HUES6 (cell line): ENCODE data around the gene RMI1.
"Not testable (repeated sequence)": the region's sequence is repeated elsewhere in the genome, so short reads cannot be mapped to it uniquely, and the experiment has no call there.

Experiments used
- H3K27ac ChIP-seq: 2 replicates; pipeline ENCODE4 v1.7.0; 2013; ENCODE audit warnings: low read depth, mild to moderate bottlenecking, low read length, inconsistent platforms
- H3K27me3 ChIP-seq: 2 replicates; pipeline ENCODE4 v1.6.1; 2013; ENCODE audit warnings: low read length; ENCODE audit not compliant: control insufficient read depth, insufficient read depth
- H3K36me3 ChIP-seq: 2 replicates; pipeline ENCODE4 v1.6.1; 2013; ENCODE audit warnings: low read length; ENCODE audit not compliant: control insufficient read depth, insufficient read depth
- H3K4me1 ChIP-seq: 2 replicates; pipeline ENCODE4 v1.6.1; 2013; ENCODE audit warnings: low read length; ENCODE audit not compliant: control insufficient read depth, insufficient read depth
- H3K4me3 ChIP-seq: 2 replicates; pipeline ENCODE4 v1.5.1; 2013; ENCODE audit warnings: low read depth, low read length
- H3K9ac ChIP-seq: one replicate; pipeline ENCODE4 v1.6.1; 2013; ENCODE audit warnings: mild to moderate bottlenecking, low read length
- H3K9me3 ChIP-seq: 2 replicates; pipeline ENCODE4 v1.6.1; 2013; ENCODE audit warnings: low read depth, low read length; ENCODE audit not compliant: control insufficient read depth, insufficient read depth

Gene RMI1

GRCh38 chr9:83948096-83948495 is 32.5 kb upstream of the RMI1 start:
- not testable (repeated sequence) for H3K4me3 ChIP-seq, H3K4me1 ChIP-seq, H3K9ac ChIP-seq, H3K27me3 ChIP-seq, H3K9me3 ChIP-seq, H3K27ac ChIP-seq
- peaks cover 51% of the 10 kb centered on the region for H3K36me3 ChIP-seq

- Histone ChIP-seq H3K27ac (peak overlapping the region; percentile 85), H3K9me3 (no peaks in the 10 kb centered on the region), H3K27me3 (no peaks in the 10 kb centered on the region), H3K36me3 (peaks cover 18% of the 10 kb centered on the region), H3K4me1 (peaks cover 17% of the 10 kb centered on the region), H3K9ac (peak overlapping the region; percentile 90), H3K4me3 (peak overlapping the region; percentile 98)
Measured at GRCh38 chr9:83956086-83956435, 24.5 kb upstream of the RMI1 start.

- H3K9me3 ChIP-seq, result no peaks in the 10 kb centered on the region
- H3K27me3 ChIP-seq, result no peaks in the 10 kb centered on the region
- H3K27ac ChIP-seq, result peak overlapping the region; percentile 85
- H3K36me3 ChIP-seq, result peaks cover 13% of the 10 kb centered on the region
- peak overlapping the region; percentile 90 for H3K9ac ChIP-seq
- H3K4me3 ChIP-seq, result peak overlapping the region; percentile 98
- H3K4me1 ChIP-seq, result peaks cover 17% of the 10 kb centered on the region
Measured at GRCh38 chr9:83956436-83957247, 24.0 kb upstream of the RMI1 start.

- Histone ChIP-seq H3K4me3 (peak overlapping the region; percentile 98), H3K9me3 (no peaks in the 10 kb centered on the region), H3K27me3 (no peaks in the 10 kb centered on the region), H3K4me1 (peaks cover 19% of the 10 kb centered on the region), H3K27ac (peak overlapping the region; percentile 85), H3K36me3 (peaks cover 8% of the 10 kb centered on the region), H3K9ac (peak overlapping the region; percentile 90)
Measured at GRCh38 chr9:83957248-83957513, 23.4 kb upstream of the RMI1 start.

- 0 out of 2 replicates have a peak, but pooled peaks cover under 1% of the 10 kb centered on the region for H3K36me3 ChIP-seq
- H3K9ac ChIP-seq, result no peak overlapping the region
- H3K27me3 ChIP-seq, result no peaks in the 10 kb centered on the region
- peaks cover 22% of the 10 kb centered on the region for H3K4me1 ChIP-seq
- no peaks in the 10 kb centered on the region for H3K9me3 ChIP-seq
- no peak overlapping the region for H3K4me3 ChIP-seq
- no peak overlapping the region for H3K27ac ChIP-seq
Measured at GRCh38 chr9:83959061-83959460, 21.5 kb upstream of the RMI1 start.

- Histone ChIP-seq H3K27me3 (no peaks in the 10 kb centered on the region), H3K4me1 (peaks cover 15% of the 10 kb centered on the region), H3K4me3 (no peak overlapping the region), H3K9ac (no peak overlapping the region), H3K27ac (no peak overlapping the region), H3K36me3 (no peaks in the 10 kb centered on the region), H3K9me3 (no peaks in the 10 kb centered on the region)
Measured at GRCh38 chr9:83960991-83961390, 19.6 kb upstream of the RMI1 start.

GRCh38 chr9:83962165-83962564 is 18.4 kb upstream of the RMI1 start:
- Histone ChIP-seq H3K9ac (no peak overlapping the region), H3K36me3 (peaks cover 10% of the 10 kb centered on the region), H3K27me3 (no peaks in the 10 kb centered on the region), H3K9me3 (no peaks in the 10 kb centered on the region), H3K27ac (no peak overlapping the region), H3K4me1 (peaks cover 10% of the 10 kb centered on the region), H3K4me3 (no peak overlapping the region)

GRCh38 chr9:83964973-83965349 is 15.6 kb upstream of the RMI1 start:
- H3K9ac ChIP-seq, result no peak overlapping the region
- H3K9me3 ChIP-seq, result no peaks in the 10 kb centered on the region
- no peaks in the 10 kb centered on the region for H3K27me3 ChIP-seq
- peaks cover 5% of the 10 kb centered on the region; the same call in 1 of the 2 replicates for H3K4me1 ChIP-seq
- peaks cover 38% of the 10 kb centered on the region for H3K36me3 ChIP-seq
- H3K27ac ChIP-seq, result no peak overlapping the region
- H3K4me3 ChIP-seq, result no peak overlapping the region

GRCh38 chr9:83965350-83966208 is 15.0 kb upstream of the RMI1 start:
- H3K4me3 ChIP-seq, result no peak overlapping the region
- peaks cover 5% of the 10 kb centered on the region; the same call in 1 of the 2 replicates for H3K4me1 ChIP-seq
- no peak overlapping the region for H3K9ac ChIP-seq
- H3K27me3 ChIP-seq, result no peaks in the 10 kb centered on the region
- no peaks in the 10 kb centered on the region for H3K9me3 ChIP-seq
- H3K27ac ChIP-seq, result no peak overlapping the region
- H3K36me3 ChIP-seq, result peaks cover 44% of the 10 kb centered on the region

GRCh38 chr9:83966209-83966582 is 14.4 kb upstream of the RMI1 start:
- Histone ChIP-seq H3K9me3 (no peaks in the 10 kb centered on the region), H3K27me3 (no peaks in the 10 kb centered on the region), H3K4me1 (peaks cover 5% of the 10 kb centered on the region; the same call in 1 of the 2 replicates), H3K9ac (no peak overlapping the region), H3K36me3 (peaks cover 50% of the 10 kb centered on the region), H3K4me3 (no peak overlapping the region), H3K27ac (no peak overlapping the region)

GRCh38 chr9:83967073-83967472 is 13.5 kb upstream of the RMI1 start:
- Histone ChIP-seq H3K9ac (no peak overlapping the region), H3K4me1 (peaks cover 4% of the 10 kb centered on the region; the same call in 1 of the 2 replicates), H3K36me3 (peaks cover 59% of the 10 kb centered on the region), H3K4me3 (no peak overlapping the region), H3K9me3 (no peaks in the 10 kb centered on the region), H3K27me3 (no peaks in the 10 kb centered on the region), H3K27ac (no peak overlapping the region)
